H1 (cell line): ENCODE results near the gene ALK. TPM values are rescaled to one million over a fixed set of nuclear protein-coding genes. Genes with fewer than 3 reads are reported as not detected.

Experiments
- KDM1A ChIP-seq: fragments of 200-600, 300-600 bp; sonication (generic); IDR thresholded peaks from 2 replicates; pipeline ENCODE4 v1.7.1; 2016; ENCODE audit warnings: mild to moderate bottlenecking, low read length, borderline replicate concordance
- KDM4A ChIP-seq: IDR thresholded peaks from one replicate; pipeline ENCODE4 v1.7.1; 2012; ENCODE audit warnings: low read depth, mild to moderate bottlenecking, moderate library complexity, low read length, inconsistent platforms; ENCODE audit not compliant: severe bottlenecking
- polyA plus RNA-seq, 7 experiments: library from polyadenylated mRNA; depleted of rRNA in 3 of 7; stranded (reverse) in 5 of 7; unstranded in 2 of 7; fragments of >200 nt in 5 of 7; fragments of 200-250 nt in 2 of 7; gene quantifications; 1 replicate in 5 of 7; 2 replicates in 1 of 7; 4 replicates in 1 of 7; pipeline versions ENCODE4 v1.2.1 to v1.2.3, GENCODE V29; 2011 to 2013; ENCODE audit warnings: missing spikeins in 2 of 7, mixed read lengths in 2 of 7
- total RNA-seq: library from RNA; stranded (reverse); fragmentation: NEBNext Ultra II Directional; extraction: Animal tissue kit (Norgen Biotek cat#: 25700); gene quantifications from 2 replicates; pipeline ENCODE4 v1.2.1, GENCODE V29; 2021
- TF ChIP-seq, protein P1 (sequence below): fragments of 300-600 bp; sonication (generic); IDR thresholded peaks from 2 replicates; pipeline ENCODE4 v1.7.1; 2012; ENCODE audit warnings: low read length, moderate library complexity, mild to moderate bottlenecking, inconsistent platforms; ENCODE audit not compliant: insufficient replicate concordance

The ALK gene
- total and polyA plus RNA-seq, 2 of the 8 experiments (the other 6 are each of a cell fraction or from before 2014, with no cell fraction given), result 0.02 to 0.09 TPM

DNA sequence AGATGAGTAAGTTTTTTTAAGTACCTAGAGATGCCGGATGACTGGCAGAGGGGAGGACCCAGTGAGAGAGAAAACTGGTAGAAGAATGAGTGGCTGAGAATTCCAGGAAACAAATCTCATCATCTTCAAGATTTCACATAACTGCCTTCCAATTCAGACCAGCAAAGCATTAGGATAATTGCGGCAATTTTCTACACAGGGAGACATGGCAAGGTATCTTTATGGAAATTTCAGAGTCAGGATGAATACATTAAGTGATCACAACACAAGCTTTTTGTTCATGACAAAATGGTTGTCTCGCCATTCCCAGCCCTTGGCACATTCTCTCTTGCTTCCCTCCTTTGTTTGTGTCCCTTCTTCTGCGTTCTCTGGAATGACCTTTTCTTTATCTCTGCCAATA, 82.1 kb downstream of the ALK start (continued):
- TF ChIP-seq, protein P1, sequence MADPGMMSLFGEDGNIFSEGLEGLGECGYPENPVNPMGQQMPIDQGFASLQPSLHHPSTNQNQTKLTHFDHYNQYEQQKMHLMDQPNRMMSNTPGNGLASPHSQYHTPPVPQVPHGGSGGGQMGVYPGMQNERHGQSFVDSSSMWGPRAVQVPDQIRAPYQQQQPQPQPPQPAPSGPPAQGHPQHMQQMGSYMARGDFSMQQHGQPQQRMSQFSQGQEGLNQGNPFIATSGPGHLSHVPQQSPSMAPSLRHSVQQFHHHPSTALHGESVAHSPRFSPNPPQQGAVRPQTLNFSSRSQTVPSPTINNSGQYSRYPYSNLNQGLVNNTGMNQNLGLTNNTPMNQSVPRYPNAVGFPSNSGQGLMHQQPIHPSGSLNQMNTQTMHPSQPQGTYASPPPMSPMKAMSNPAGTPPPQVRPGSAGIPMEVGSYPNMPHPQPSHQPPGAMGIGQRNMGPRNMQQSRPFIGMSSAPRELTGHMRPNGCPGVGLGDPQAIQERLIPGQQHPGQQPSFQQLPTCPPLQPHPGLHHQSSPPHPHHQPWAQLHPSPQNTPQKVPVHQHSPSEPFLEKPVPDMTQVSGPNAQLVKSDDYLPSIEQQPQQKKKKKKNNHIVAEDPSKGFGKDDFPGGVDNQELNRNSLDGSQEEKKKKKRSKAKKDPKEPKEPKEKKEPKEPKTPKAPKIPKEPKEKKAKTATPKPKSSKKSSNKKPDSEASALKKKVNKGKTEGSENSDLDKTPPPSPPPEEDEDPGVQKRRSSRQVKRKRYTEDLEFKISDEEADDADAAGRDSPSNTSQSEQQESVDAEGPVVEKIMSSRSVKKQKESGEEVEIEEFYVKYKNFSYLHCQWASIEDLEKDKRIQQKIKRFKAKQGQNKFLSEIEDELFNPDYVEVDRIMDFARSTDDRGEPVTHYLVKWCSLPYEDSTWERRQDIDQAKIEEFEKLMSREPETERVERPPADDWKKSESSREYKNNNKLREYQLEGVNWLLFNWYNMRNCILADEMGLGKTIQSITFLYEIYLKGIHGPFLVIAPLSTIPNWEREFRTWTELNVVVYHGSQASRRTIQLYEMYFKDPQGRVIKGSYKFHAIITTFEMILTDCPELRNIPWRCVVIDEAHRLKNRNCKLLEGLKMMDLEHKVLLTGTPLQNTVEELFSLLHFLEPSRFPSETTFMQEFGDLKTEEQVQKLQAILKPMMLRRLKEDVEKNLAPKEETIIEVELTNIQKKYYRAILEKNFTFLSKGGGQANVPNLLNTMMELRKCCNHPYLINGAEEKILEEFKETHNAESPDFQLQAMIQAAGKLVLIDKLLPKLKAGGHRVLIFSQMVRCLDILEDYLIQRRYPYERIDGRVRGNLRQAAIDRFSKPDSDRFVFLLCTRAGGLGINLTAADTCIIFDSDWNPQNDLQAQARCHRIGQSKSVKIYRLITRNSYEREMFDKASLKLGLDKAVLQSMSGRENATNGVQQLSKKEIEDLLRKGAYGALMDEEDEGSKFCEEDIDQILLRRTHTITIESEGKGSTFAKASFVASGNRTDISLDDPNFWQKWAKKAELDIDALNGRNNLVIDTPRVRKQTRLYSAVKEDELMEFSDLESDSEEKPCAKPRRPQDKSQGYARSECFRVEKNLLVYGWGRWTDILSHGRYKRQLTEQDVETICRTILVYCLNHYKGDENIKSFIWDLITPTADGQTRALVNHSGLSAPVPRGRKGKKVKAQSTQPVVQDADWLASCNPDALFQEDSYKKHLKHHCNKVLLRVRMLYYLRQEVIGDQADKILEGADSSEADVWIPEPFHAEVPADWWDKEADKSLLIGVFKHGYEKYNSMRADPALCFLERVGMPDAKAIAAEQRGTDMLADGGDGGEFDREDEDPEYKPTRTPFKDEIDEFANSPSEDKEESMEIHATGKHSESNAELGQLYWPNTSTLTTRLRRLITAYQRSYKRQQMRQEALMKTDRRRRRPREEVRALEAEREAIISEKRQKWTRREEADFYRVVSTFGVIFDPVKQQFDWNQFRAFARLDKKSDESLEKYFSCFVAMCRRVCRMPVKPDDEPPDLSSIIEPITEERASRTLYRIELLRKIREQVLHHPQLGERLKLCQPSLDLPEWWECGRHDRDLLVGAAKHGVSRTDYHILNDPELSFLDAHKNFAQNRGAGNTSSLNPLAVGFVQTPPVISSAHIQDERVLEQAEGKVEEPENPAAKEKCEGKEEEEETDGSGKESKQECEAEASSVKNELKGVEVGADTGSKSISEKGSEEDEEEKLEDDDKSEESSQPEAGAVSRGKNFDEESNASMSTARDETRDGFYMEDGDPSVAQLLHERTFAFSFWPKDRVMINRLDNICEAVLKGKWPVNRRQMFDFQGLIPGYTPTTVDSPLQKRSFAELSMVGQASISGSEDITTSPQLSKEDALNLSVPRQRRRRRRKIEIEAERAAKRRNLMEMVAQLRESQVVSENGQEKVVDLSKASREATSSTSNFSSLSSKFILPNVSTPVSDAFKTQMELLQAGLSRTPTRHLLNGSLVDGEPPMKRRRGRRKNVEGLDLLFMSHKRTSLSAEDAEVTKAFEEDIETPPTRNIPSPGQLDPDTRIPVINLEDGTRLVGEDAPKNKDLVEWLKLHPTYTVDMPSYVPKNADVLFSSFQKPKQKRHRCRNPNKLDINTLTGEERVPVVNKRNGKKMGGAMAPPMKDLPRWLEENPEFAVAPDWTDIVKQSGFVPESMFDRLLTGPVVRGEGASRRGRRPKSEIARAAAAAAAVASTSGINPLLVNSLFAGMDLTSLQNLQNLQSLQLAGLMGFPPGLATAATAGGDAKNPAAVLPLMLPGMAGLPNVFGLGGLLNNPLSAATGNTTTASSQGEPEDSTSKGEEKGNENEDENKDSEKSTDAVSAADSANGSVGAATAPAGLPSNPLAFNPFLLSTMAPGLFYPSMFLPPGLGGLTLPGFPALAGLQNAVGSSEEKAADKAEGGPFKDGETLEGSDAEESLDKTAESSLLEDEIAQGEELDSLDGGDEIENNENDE, result no peak
- no peak for TF ChIP-seq KDM4A
- no peak for TF ChIP-seq KDM1A
- TF ChIP-seq, all 59 proteins: peak for 0
